Endothelial cell of umbilical vein (primary cell): Measurements from ENCODE around the gene SRPK1. TPM values are rescaled to one million over a fixed set of nuclear protein-coding genes. Genes with fewer than 3 reads are reported as not detected.

Experiments
- BruUV-seq: library from RNA; stranded (reverse); fragments of 400-500 nt; replicated peaks from 2 replicates; lab custom pipeline; 2021; lab: Mats Ljungman, UMichigan
- CTCF ChIA-PET: fragments of 300-600, 350-600 bp; sonication (Branson Sonifier 250); formaldehyde crosslinking; loops from one replicate; lab custom pipeline; 2021; ENCODE audit warnings: antibody characterized with exemption, inconsistent platforms; lab: Charles Lee
- POLR2A ChIA-PET: fragments of 300-600, 350-600 bp; sonication (Branson Sonifier 250); formaldehyde crosslinking; loops from one replicate; lab custom pipeline; 2021; ENCODE audit warnings: antibody characterized with exemption, inconsistent platforms; lab: Charles Lee
- DNase-seq: peaks from one replicate; pipeline ENCODE4 v3.0.0-alpha.2; 2011; ENCODE audit warnings: low read depth, low spot score
- FAIRE-seq: peaks from 2 replicates; lab custom pipeline; 2011; peaks lifted over from hg19 to GRCh38; lab: Jason Lieb, UNC
- H2AFZ ChIP-seq: 2 replicates; pipeline ENCODE4 v1.6.0; 2012; ENCODE audit warnings: low read depth, low read length, control low read depth, inconsistent platforms
- H3K27ac ChIP-seq: 2 replicates; pipeline ENCODE4 v1.5.1; 2011; ENCODE audit warnings: low read depth, mild to moderate bottlenecking, control low read depth, low read length, moderate library complexity; ENCODE audit not compliant: insufficient read depth
- H3K27me3 ChIP-seq, 2 experiments: 2 replicates each; pipeline versions ENCODE4 v1.6.0 to v1.6.1; 2011; ENCODE audit warnings: low read length in 2 of 2, mixed read lengths in 1 of 2; ENCODE audit not compliant: control insufficient read depth in 2 of 2, insufficient read depth in 2 of 2
- H3K36me3 ChIP-seq, 2 experiments: 2 replicates in 1 of 2; 3 replicates in 1 of 2; pipeline ENCODE4 v1.5.1; 2011; ENCODE audit warnings: low read length in 2 of 2, mild to moderate bottlenecking in 1 of 2, moderate library complexity in 1 of 2; ENCODE audit not compliant: control insufficient read depth in 2 of 2, insufficient read depth in 2 of 2; ENCODE audit errors: extremely low read depth in 1 of 2
- H3K4me1 ChIP-seq: 3 replicates; pipeline ENCODE4 v1.5.1; 2011; ENCODE audit warnings: mild to moderate bottlenecking, low read length; ENCODE audit not compliant: control insufficient read depth, insufficient read depth; ENCODE audit errors: extremely low read depth
- H3K4me2 ChIP-seq: 2 replicates; pipeline ENCODE4 v1.6.1; 2011; ENCODE audit warnings: low read length, control low read depth, mixed read lengths; ENCODE audit not compliant: insufficient read depth
- H3K4me3 ChIP-seq, 3 experiments: fragments of 200-600 bp in 1 of 3; sonication (generic), shearing (Covaris generic) in 1 of 3; replicated peaks in 1 of 3; 2 replicates each; pipeline ENCODE4 v1.5.1; 2011 to 2016; ENCODE audit warnings: control low read depth in 3 of 3, low read length in 3 of 3, mild to moderate bottlenecking in 2 of 3, inconsistent platforms in 1 of 3, low read depth in 1 of 3, moderate library complexity in 1 of 3; ENCODE audit not compliant: insufficient read depth in 1 of 3
- H3K79me2 ChIP-seq: 2 replicates; pipeline ENCODE4 v1.6.0; 2012; ENCODE audit warnings: low read length, inconsistent platforms; ENCODE audit not compliant: control insufficient read depth, insufficient read depth
- H3K9ac ChIP-seq: replicated peaks from 2 replicates; pipeline ENCODE3; 2011; ENCODE audit warnings: low read length, control low read depth; ENCODE audit not compliant: insufficient read depth; ENCODE audit errors: extremely low read depth
- H3K9me1 ChIP-seq: replicated peaks from 3 replicates; pipeline ENCODE4 v1.6.0; 2011; ENCODE audit warnings: mild to moderate bottlenecking, low read length; ENCODE audit not compliant: control insufficient read depth, insufficient read depth; ENCODE audit errors: extremely low read depth
- H3K9me3 ChIP-seq: replicated peaks from 2 replicates; pipeline ENCODE4 v1.5.1; 2012; ENCODE audit warnings: low read length, inconsistent platforms; ENCODE audit not compliant: control insufficient read depth, insufficient read depth
- H4K20me1 ChIP-seq: replicated peaks from 2 replicates; pipeline ENCODE3; 2011; ENCODE audit warnings: mild to moderate bottlenecking, low read length; ENCODE audit not compliant: control insufficient read depth, insufficient read depth; ENCODE audit errors: extremely low read depth
- CTCF ChIP-seq, 2 donors: IDR thresholded peaks; 1 replicate in 1 of 2; 2 replicates in 1 of 2; pipeline ENCODE4 v1.5.1; 2011; ENCODE audit warnings: low read length in 2 of 2, mild to moderate bottlenecking in 2 of 2, moderate library complexity in 2 of 2, control low read depth in 1 of 2, inconsistent platforms in 1 of 2, low read depth in 1 of 2; ENCODE audit not compliant: insufficient read depth in 1 of 2; ENCODE audit errors: extremely low read depth in 1 of 2
- EZH2 ChIP-seq: IDR thresholded peaks from 2 replicates; pipeline ENCODE4 v1.6.1; 2012; ENCODE audit warnings: borderline replicate concordance, low read depth, mild to moderate bottlenecking, moderate library complexity, low read length, inconsistent platforms; ENCODE audit not compliant: severe bottlenecking
- FOS ChIP-seq: IDR thresholded peaks from 2 replicates; pipeline ENCODE4 v1.6.1; 2011; ENCODE audit warnings: mild to moderate bottlenecking, low read length, moderate library complexity, borderline replicate concordance; ENCODE audit not compliant: insufficient read depth
- GATA2 ChIP-seq: IDR thresholded peaks from 2 replicates; pipeline ENCODE4 v1.7.0; 2011; ENCODE audit warnings: low read depth, mild to moderate bottlenecking, moderate library complexity, mixed read lengths, low read length; ENCODE audit not compliant: insufficient read length, insufficient read depth
- JUN ChIP-seq: IDR thresholded peaks from 2 replicates; pipeline ENCODE4 v1.6.1; 2011; ENCODE audit warnings: borderline replicate concordance, low read depth; ENCODE audit not compliant: insufficient read length, insufficient read depth
- MAX ChIP-seq: IDR thresholded peaks from 2 replicates; pipeline ENCODE4 v1.6.1; 2011; ENCODE audit not compliant: insufficient read depth, insufficient read length
- MYC ChIP-seq: IDR thresholded peaks from one replicate; pipeline ENCODE4 v1.6.1; 2011; ENCODE audit warnings: mild to moderate bottlenecking, low read depth, low read length
- POLR2A ChIP-seq: IDR thresholded peaks from 2 replicates; pipeline ENCODE4 v1.6.1; 2012; ENCODE audit warnings: low read depth, mild to moderate bottlenecking, control low read depth, low read length
- POLR2AphosphoS5 ChIP-seq: IDR thresholded peaks from 2 replicates; pipeline ENCODE4 v1.6.1; 2012; ENCODE audit warnings: low read depth, mild to moderate bottlenecking, control low read depth, low read length, moderate library complexity; ENCODE audit not compliant: insufficient read depth
- dilution Hi-C: fragments of 300-500 bp; cut with MboI; formaldehyde crosslinking; loops from one replicate; pipeline ENCODE4 v1.15.0; 2019; ENCODE audit warnings: low sequenced_read_pairs; ENCODE audit not compliant: extremely low pct_ligation_motif_present
- intact Hi-C: fragments of 100-400 bp; cut with micrococcal nuclease; formaldehyde crosslinking; loops from one replicate; pipeline ENCODE4 v1.10.0; 2022
- polyA plus RNA-seq, 4 experiments: library from polyadenylated mRNA; depleted of rRNA in 3 of 4; stranded (reverse) in 3 of 4; unstranded in 1 of 4; fragments of >200 nt; gene quantifications; 2 replicates each; pipeline versions ENCODE4 v1.2.1 to v1.2.3, GENCODE V29; 2011 to 2012; ENCODE audit warnings: missing spikeins in 1 of 4
- total RNA-seq: library from RNA; stranded (reverse); gene quantifications from 2 replicates; pipeline ENCODE4 v1.2.3, GENCODE V29; 2021

Gene SRPK1
- total and polyA plus RNA-seq, 2 donors (not counting 3 experiments of a cell fraction or from before 2014, with no cell fraction given), result 18.9 to 72.7 TPM

- TF ChIP-seq MAX (no peak), GATA2 (no peak), FOS (no peak), EZH2 (no peak), JUN (no peak), POLR2A (no peak), POLR2AphosphoS5 (no peak), CTCF (IDR thresholded peaks at IDR 0.05; ENCODE audit: extremely low read depth in 1 of 2, insufficient read depth in 1 of 2, low read depth in 1 of 2, low read length in 2 of 2) (no peak), MYC (no peak)
- Histone ChIP-seq H3K36me3 (no peaks in the 10 kb centered on the region), H4K20me1 (no peaks in the 10 kb centered on the region), H3K4me1 (no peaks in the 10 kb centered on the region), H3K4me3 (no peak overlapping the region), H3K27ac (no peak overlapping the region), H3K4me2 (no peak overlapping the region), H2AFZ (no peak overlapping the region), H3K79me2 (no peaks in the 10 kb centered on the region), H3K27me3 (no peaks in the 10 kb centered on the region), H3K9ac (no peak overlapping the region), H3K9me1 (no peaks in the 10 kb centered on the region), H3K9me3 (no peaks in the 10 kb centered on the region)
- ChIA-PET POLR2A (no interaction called here), CTCF (no interaction called here)
- DNase-seq (no peak), FAIRE-seq (no peak)
- intact Hi-C loops, result no loop called here
- dilution Hi-C loops, result no loop called here
- no TSS peak for BruUV-seq
These were observed 22.5 kb upstream of the SRPK1 start for GRCh38 chr6:35943390-35943789.
